T-cell (primary cell): Measurements from ENCODE around the gene CIART. TPM values are rescaled to one million over a fixed set of nuclear protein-coding genes. Genes with fewer than 3 reads are reported as not detected.

ENCODE experiments used
- ATAC-seq, 4 experiments: fragments of 200-7000 bp in 3 of 4; fragments of 150-1000 bp in 1 of 4; cut with Tn5 transposase; replicated peaks in 1 of 4; 1 replicate in 3 of 4; 2 replicates in 1 of 4; pipeline ENCODE4 v1.10.0; 2021; ENCODE audit warnings: moderate library complexity in 3 of 4, mild to moderate bottlenecking in 2 of 4, moderate number of reproducible peaks in 1 of 4
- CTCF ChIA-PET, 2 donors: fragments of 300-600 bp; sonication (Branson Sonifier 250); formaldehyde crosslinking; loops; one replicate each; lab custom pipeline; 2022; ENCODE audit warnings: antibody characterized with exemption in 2 of 2; lab: Charles Lee
- POLR2A ChIA-PET, 2 donors: fragments of 300-600 bp; sonication (Branson Sonifier 250); formaldehyde crosslinking; loops; one replicate each; lab custom pipeline; 2022; ENCODE audit warnings: antibody characterized with exemption in 2 of 2; lab: Charles Lee
- DNase-seq, 35 experiments: peaks; one replicate each; pipeline versions ENCODE4 v3.0.0 to v3.0.0-alpha.2; 2013 to 2023
- H3K27ac ChIP-seq: one replicate; pipeline ENCODE4 v1.5.1; 2013; ENCODE audit warnings: low read length
- H3K27me3 ChIP-seq, 2 experiments: replicated peaks in 1 of 2; 1 replicate in 1 of 2; 2 replicates in 1 of 2; pipeline versions ENCODE4 v1.6.1 to v1.7.0; 2013; ENCODE audit warnings: low read length in 1 of 2, mixed read lengths in 1 of 2; ENCODE audit not compliant: control insufficient read depth in 2 of 2, insufficient read depth in 2 of 2; ENCODE audit errors: extremely low read depth in 1 of 2
- H3K36me3 ChIP-seq, 2 donors: 1 replicate in 1 of 2; 2 replicates in 1 of 2; pipeline versions ENCODE4 v1.6.1 to v1.7.0; 2013; ENCODE audit warnings: low read length in 1 of 2; ENCODE audit not compliant: control insufficient read depth in 2 of 2, insufficient read depth in 1 of 2; ENCODE audit errors: extremely low read depth in 1 of 2
- H3K4me1 ChIP-seq, 2 experiments: 1 replicate in 1 of 2; 2 replicates in 1 of 2; pipeline versions ENCODE4 v1.6.1 to v1.7.0; 2013; ENCODE audit warnings: low read length in 2 of 2, mixed read lengths in 1 of 2; ENCODE audit not compliant: insufficient read depth in 2 of 2, control insufficient read depth in 1 of 2; ENCODE audit errors: extremely low read depth in 1 of 2
- H3K4me3 ChIP-seq, 2 donors: 1 replicate in 1 of 2; 2 replicates in 1 of 2; pipeline versions ENCODE4 v1.5.1 to v1.7.0; 2013; ENCODE audit warnings: mild to moderate bottlenecking in 2 of 2, low read length in 1 of 2, moderate library complexity in 1 of 2; ENCODE audit not compliant: control insufficient read depth in 1 of 2; ENCODE audit errors: extremely low read depth in 1 of 2
- H3K9me3 ChIP-seq: 2 replicates; pipeline ENCODE4 v1.7.0; 2013
- H3K27ac Mint-ChIP-seq, 2 donors: one replicate each; pipeline ENCODE4 v1.8.0; 2020 to 2021; ENCODE audit warnings: mild to moderate bottlenecking in 2 of 2, mixed read lengths in 2 of 2
- H3K27me3 Mint-ChIP-seq, 2 donors: one replicate each; pipeline ENCODE4 v1.8.0; 2021 to 2022; ENCODE audit warnings: mixed read lengths in 2 of 2
- H3K36me3 Mint-ChIP-seq: one replicate; pipeline ENCODE4 v1.8.0; 2021; ENCODE audit warnings: mixed read lengths
- H3K4me1 Mint-ChIP-seq, 3 donors: one replicate each; pipeline ENCODE4 v1.8.0; 2020 to 2022; ENCODE audit warnings: mixed read lengths in 3 of 3, mild to moderate bottlenecking in 1 of 3
- H3K4me3 Mint-ChIP-seq, 3 donors: one replicate each; pipeline ENCODE4 v1.8.0; 2020 to 2022; ENCODE audit warnings: mild to moderate bottlenecking in 3 of 3, mixed read lengths in 3 of 3, moderate library complexity in 3 of 3
- H3K9me3 Mint-ChIP-seq, 3 donors: one replicate each; pipeline ENCODE4 v1.8.0; 2020 to 2022; ENCODE audit warnings: mixed read lengths in 3 of 3
- WGBS: methylation state at CpG from one replicate; pipeline ENCODE4 v1.1.5; 2013; ENCODE audit warnings: missing lambda C conversion rate; ENCODE audit not compliant: insufficient coverage; 5-methylcytosine and 5-hydroxymethylcytosine counted together
- total RNA-seq, 35 experiments: library from RNA in 6 of 35; stranded (reverse) in 6 of 35; fragments of 120-200 nt in 1 of 35; gene quantifications; one replicate each; pipeline versions ENCODE4 v1.2.1 to v1.2.4 and lab custom pipeline; 2013 to 2026

The CIART gene
- total RNA-seq, 5 donors from 2014 or later (not counting 1 experiment from before 2014, with no cell fraction given): 0.63 to 2.9 (median 1.3) TPM

- Histone ChIP-seq H3K4me1 (peaks cover 13 to 29% of the 10 kb centered on the region in 2 experiments), H3K27ac (peak overlapping the region; percentile 95), H3K36me3 (peaks cover 13 to 32% of the 10 kb centered on the region in 2 donors), H3K9me3 (no peaks in the 10 kb centered on the region), H3K4me3 (peak overlapping the region; percentile 71 to 90), H3K27me3 (no peaks in the 10 kb centered on the region)
- CTCF ChIA-PET: interaction anchor here in 1 of 2 donors (1.8 kb wide), 1 partner anchor 12 kb away, joined by 6 read pairs; no protein-coding TSS in a partner anchor
- H3K36me3 Mint-ChIP-seq: peaks cover 30% of the 10 kb centered on the region
- H3K9me3 Mint-ChIP-seq: no peaks in the 10 kb centered on the region
- ATAC-seq: peak; percentile 47 to 65 (median 52)
- POLR2A ChIA-PET: no interaction called here
- no peaks in the 10 kb centered on the region for H3K27me3 Mint-ChIP-seq
- H3K4me3 Mint-ChIP-seq: peak overlapping the region; percentile 97 to 99 (median 99)
- WGBS: 0% methylated on average over 16 of the region's 21 CpGs
- H3K4me1 Mint-ChIP-seq: peaks cover 29 to 37% (median 30%) of the 10 kb centered on the region in 3 donors
- peak in 34 of 35 experiments; percentile 11 to 63 (median 34) for DNase-seq
- H3K27ac Mint-ChIP-seq: peak overlapping the region; percentile 98 to 99
These were observed 14.0 kb upstream of the CIART start for GRCh38 chr1:150268340-150268704.

GRCh38 chr1:150268705-150269403 lies 13.5 kb upstream of the CIART start, which contains the start of gene APH1A:
Gene APH1A, minus strand, starts transcription at chr1:150269016. Its CDS starts 206 bp downstream, at chr1:150268810.
- peaks cover 34% of the 10 kb centered on the region for H3K36me3 Mint-ChIP-seq

GRCh38 chr1:150269451-150269850 lies 12.9 kb upstream of the CIART start:
- CTCF ChIA-PET: interaction anchor here in 1 of 2 donors (0.6 to 1.8 kb wide), 3 partner anchors 12 to 167 kb away, joined by 4 to 6 read pairs (median 5); no protein-coding TSS in a partner anchor
- POLR2A ChIA-PET: interaction anchor here in 1 of 2 donors (0.5 to 0.7 kb wide), 3 partner anchors 78 to 425 kb away, joined by 3 to 5 read pairs (median 4); no protein-coding TSS in a partner anchor
- H3K27me3 ChIP-seq: no peaks in the 10 kb centered on the region
- H3K4me3 ChIP-seq: peak overlapping the region in 1 of 2 donors; percentile 90
- peak overlapping the region; percentile 97 to 99 (median 99) for H3K4me3 Mint-ChIP-seq
- H3K4me1 ChIP-seq: peaks cover 13 to 29% of the 10 kb centered on the region in 2 experiments
- WGBS: 0% methylated on average over 1 of the region's 10 CpGs
- H3K36me3 ChIP-seq: peaks cover 13 to 33% of the 10 kb centered on the region in 2 donors
- DNase-seq: no peak
- no peaks in the 10 kb centered on the region for H3K27me3 Mint-ChIP-seq
- no peaks in the 10 kb centered on the region for H3K9me3 Mint-ChIP-seq
- no peaks in the 10 kb centered on the region for H3K9me3 ChIP-seq
- peaks cover 29 to 37% (median 30%) of the 10 kb centered on the region in 3 donors for H3K4me1 Mint-ChIP-seq
- no peak for ATAC-seq
- H3K27ac ChIP-seq: peak overlapping the region; percentile 95
- H3K36me3 Mint-ChIP-seq: peaks cover 35% of the 10 kb centered on the region
- H3K27ac Mint-ChIP-seq: peak overlapping the region; percentile 98 to 99

More at GRCh38 chr1:150268705-150269403, 13.5 kb upstream of the CIART start, which contains the start of gene APH1A:
- Mint-ChIP-seq H3K27ac (peak within 1 kb of the TSS; percentile 98 to 99), H3K4me3 (peak within 1 kb of the TSS; percentile 97 to 99 (median 99)), H3K27me3 (no peaks in the 10 kb centered on the region), H3K4me1 (peaks cover 29 to 37% (median 30%) of the 10 kb centered on the region in 3 donors), H3K9me3 (no peaks in the 10 kb centered on the region)
- peak within 1 kb of the TSS; percentile 95 for H3K27ac ChIP-seq
- H3K4me1 ChIP-seq: peaks cover 13 to 29% of the 10 kb centered on the region in 2 experiments
- H3K36me3 ChIP-seq: peaks cover 13 to 33% of the 10 kb centered on the region in 2 donors
- no peaks in the 10 kb centered on the region for H3K9me3 ChIP-seq
- CTCF ChIA-PET: interaction anchor here in 1 of 2 donors (0.6 to 1.8 kb wide), 3 partner anchors 13 to 166 kb away, joined by 4 to 6 read pairs (median 5); no protein-coding TSS in a partner anchor
- POLR2A ChIA-PET: interaction anchor here in 1 of 2 donors (0.5 to 0.7 kb wide), 3 partner anchors 78 to 424 kb away, joined by 3 to 5 read pairs (median 4); no protein-coding TSS in a partner anchor
- ATAC-seq: peak; percentile 95 to 97 (median 96)
- DNase-seq: peak; percentile 81 to 93 (median 86)
- WGBS: under 1% methylated on average over 38 of the region's 49 CpGs
- H3K4me3 ChIP-seq: peak within 1 kb of the TSS; percentile 71 to 90
- H3K27me3 ChIP-seq: no peaks in the 10 kb centered on the region

GRCh38 chr1:150271291-150271959 lies 10.9 kb upstream of the CIART start:
- H3K27me3 Mint-ChIP-seq: no peaks in the 10 kb centered on the region

GRCh38 chr1:150273311-150273710 lies 9.0 kb upstream of the CIART start:
- no peak overlapping the region for H3K27ac Mint-ChIP-seq
- no peak for ATAC-seq
- ChIA-PET CTCF (interaction anchor here (0.5 to 0.8 kb wide), 2 partner anchors 17 to 51 kb away, joined by 3 to 4 read pairs; no protein-coding TSS in a partner anchor), POLR2A (interaction anchor here in 1 of 2 donors (0.5 kb wide), 1 partner anchor 18 kb away, joined by 3 read pairs; no protein-coding TSS in a partner anchor)
- 80% methylated on average over 1 of the region's 1 CpG for WGBS
- no peak overlapping the region for H3K4me3 ChIP-seq
- H3K27me3 ChIP-seq: no peaks in the 10 kb centered on the region
- no peak overlapping the region for H3K27ac ChIP-seq
- no peaks in the 10 kb centered on the region for H3K9me3 Mint-ChIP-seq
- peaks cover 11 to 22% (median 12%) of the 10 kb centered on the region in 3 donors for H3K4me1 Mint-ChIP-seq
- no peak for DNase-seq
- no peaks in the 10 kb centered on the region for H3K9me3 ChIP-seq
- no peaks in the 10 kb centered on the region for H3K27me3 Mint-ChIP-seq
- H3K4me1 ChIP-seq: peaks cover 3 to 14% of the 10 kb centered on the region in 2 experiments
- peaks cover 21% of the 10 kb centered on the region for H3K36me3 Mint-ChIP-seq
- H3K36me3 ChIP-seq: peaks cover 0 to 7% of the 10 kb centered on the region in 2 donors
- no peak overlapping the region for H3K4me3 Mint-ChIP-seq

More at GRCh38 chr1:150271291-150271959, 10.9 kb upstream of the CIART start:
- Mint-ChIP-seq H3K36me3 (peaks cover 25% of the 10 kb centered on the region), H3K4me1 (peaks cover 29 to 37% (median 30%) of the 10 kb centered on the region in 3 donors), H3K9me3 (no peaks in the 10 kb centered on the region), H3K27ac (no peak overlapping the region), H3K4me3 (no peak overlapping the region)
- H3K36me3 ChIP-seq: peaks cover 2 to 18% of the 10 kb centered on the region in 2 donors
- no peak overlapping the region for H3K27ac ChIP-seq
- no peak for ATAC-seq
- POLR2A ChIA-PET: interaction anchor here in 1 of 2 donors (0.6 kb wide), 1 partner anchor 23 kb away, joined by 7 read pairs; no protein-coding TSS in a partner anchor
- CTCF ChIA-PET: interaction anchor here in 1 of 2 donors (1.6 kb wide), 1 partner anchor 10 kb away, joined by 5 read pairs; no protein-coding TSS in a partner anchor
- H3K27me3 ChIP-seq: no peaks in the 10 kb centered on the region
- WGBS: 95% methylated on average over 2 of the region's 7 CpGs
- no peak for DNase-seq
- H3K4me3 ChIP-seq: no peak overlapping the region
- H3K4me1 ChIP-seq: peaks cover 13 to 29% of the 10 kb centered on the region in 2 experiments
- H3K9me3 ChIP-seq: no peaks in the 10 kb centered on the region
